ENCODE results near the gene TGM1.

The TGM1 gene

GRCh38 chr14:24291446-24292117, 28.6 kb upstream of the TGM1 start:
- DNase-seq: no peak

- DNase-seq: no peak
Observed at GRCh38 chr14:24290746-24291145, 27.8 kb upstream of the TGM1 start.

- DNase-seq: no peak
Observed at GRCh38 chr14:24289649-24290280, 26.8 kb upstream of the TGM1 start.

GRCh38 chr14:24286996-24287395, 24.0 kb upstream of the TGM1 start:
- DNase-seq: no peak

GRCh38 chr14:24285351-24285750, 22.4 kb upstream of the TGM1 start:
- DNase-seq: no peak

- no peak for DNase-seq
Observed at GRCh38 chr14:24284501-24285035, 21.6 kb upstream of the TGM1 start.

- DNase-seq: no peak
Observed at GRCh38 chr14:24283796-24284460, 21.0 kb upstream of the TGM1 start.

- DNase-seq: no peak
Observed at GRCh38 chr14:24282736-24283135, 19.8 kb upstream of the TGM1 start.

GRCh38 chr14:24281636-24282035, 18.7 kb upstream of the TGM1 start:
- DNase-seq: no peak

GRCh38 chr14:24280797-24281460, 18.0 kb upstream of the TGM1 start:
- no peak for DNase-seq

- DNase-seq: peak; percentile 75
Observed at GRCh38 chr14:24279301-24280186, 16.6 kb upstream of the TGM1 start.

GRCh38 chr14:24278424-24278823, 15.4 kb upstream of the TGM1 start:
- no peak for DNase-seq

GRCh38 chr14:24277606-24278321, 14.8 kb upstream of the TGM1 start:
- DNase-seq: peak; percentile 12

- DNase-seq: no peak
Observed at GRCh38 chr14:24277071-24277470, 14.1 kb upstream of the TGM1 start.

GRCh38 chr14:24274101-24274543, 11.1 kb upstream of the TGM1 start:
- peak; percentile 72 for DNase-seq

- no peak for DNase-seq
Observed at GRCh38 chr14:24273422-24273998, 10.5 kb upstream of the TGM1 start.

- no peak for DNase-seq
Observed at GRCh38 chr14:24272467-24272866, 9.5 kb upstream of the TGM1 start.

GRCh38 chr14:24271834-24272263, 8.9 kb upstream of the TGM1 start:
- no peak for DNase-seq

- DNase-seq: peak; percentile 96
Observed at GRCh38 chr14:24271134-24271833, 8.3 kb upstream of the TGM1 start, which contains the start of gene RABGGTA. Gene RABGGTA (minus strand): TSS chr14:24271597. CDS start chr14:24271115, 482 bp downstream.

GRCh38 chr14:24270537-24271133, 7.7 kb upstream of the TGM1 start:
- no peak for DNase-seq
